WI38 (cell line): ENCODE results near the gene INSM2.

Source experiments
- H3K4me3 ChIP-seq: 2 replicates; pipeline ENCODE4 v1.5.1; 2011; ENCODE audit warnings: low read depth, mild to moderate bottlenecking, control low read depth, low read length
- CTCF ChIP-seq: IDR thresholded peaks from 2 replicates; pipeline ENCODE4 v1.5.1; 2012; ENCODE audit warnings: low read depth, mild to moderate bottlenecking, control low read depth, low read length

Gene INSM2

GRCh38 chr14:35543006-35543405, 9.0 kb downstream of the INSM2 start:
- TF ChIP-seq CTCF: no peak
- H3K4me3 ChIP-seq: no peak overlapping the region

GRCh38 chr14:35549551-35549950, 15.6 kb downstream of the INSM2 start:
- no peak for TF ChIP-seq CTCF
- no peak overlapping the region for H3K4me3 ChIP-seq

- no peak overlapping the region for H3K4me3 ChIP-seq
- no peak for TF ChIP-seq CTCF
Measured at GRCh38 chr14:35551081-35551480, 17.1 kb downstream of the INSM2 start.

- H3K4me3 ChIP-seq: no peak overlapping the region
- no peak for TF ChIP-seq CTCF
Measured at GRCh38 chr14:35553808-35554207, 19.8 kb downstream of the INSM2 start.

GRCh38 chr14:35556548-35556947, 22.6 kb downstream of the INSM2 start:
- no peak overlapping the region for H3K4me3 ChIP-seq
- no peak for TF ChIP-seq CTCF

GRCh38 chr14:35557221-35557747, 23.3 kb downstream of the INSM2 start:
- no peak overlapping the region for H3K4me3 ChIP-seq
- no peak for TF ChIP-seq CTCF

GRCh38 chr14:35558680-35559079, 24.7 kb downstream of the INSM2 start:
- TF ChIP-seq CTCF: no peak
- no peak overlapping the region for H3K4me3 ChIP-seq
